Large intestine (tissue), 3 donors: ENCODE results near the gene PTPMT1. TPM values are rescaled to one million over a fixed set of nuclear protein-coding genes. Genes with fewer than 3 reads are reported as not detected.
"Not testable (repeated sequence)": the region's sequence is repeated elsewhere in the genome, so short reads cannot be mapped to it uniquely, and the experiment has no call there.

ENCODE experiments used
- DNase-seq, 2 donors: peaks; one replicate each; pipeline versions ENCODE4 v3.0.0 to v3.0.0-alpha.2; 2013
- H3K27ac ChIP-seq: one replicate; pipeline ENCODE4 v1.5.1; 2013; ENCODE audit warnings: low read length
- H3K27me3 ChIP-seq: 2 replicates; pipeline ENCODE4 v1.6.1; 2013; ENCODE audit warnings: low read length; ENCODE audit not compliant: control insufficient read depth, insufficient read depth
- H3K36me3 ChIP-seq: 2 replicates; pipeline ENCODE4 v1.6.1; 2013; ENCODE audit warnings: low read length; ENCODE audit not compliant: control insufficient read depth, insufficient read depth
- H3K4me1 ChIP-seq: one replicate; pipeline ENCODE4 v1.6.1; 2013; ENCODE audit warnings: low read length; ENCODE audit not compliant: control insufficient read depth, insufficient read depth
- H3K4me3 ChIP-seq: one replicate; pipeline ENCODE4 v1.5.1; 2013; ENCODE audit warnings: low read length
- H3K9me3 ChIP-seq: one replicate; pipeline ENCODE4 v1.6.1; 2013; ENCODE audit warnings: mild to moderate bottlenecking, low read depth, low read length, moderate library complexity; ENCODE audit not compliant: control insufficient read depth
- WGBS: methylation state at CpG from one replicate; pipeline ENCODE4 v1.1.5; 2013; ENCODE audit warnings: low lambda C conversion rate; ENCODE audit not compliant: insufficient coverage; 5-methylcytosine and 5-hydroxymethylcytosine counted together
- polyA plus RNA-seq: library from polyadenylated mRNA; unstranded; fragments of 120-200 nt; gene quantifications from one replicate; pipeline ENCODE4 v1.2.1, GENCODE V29; 2013

PTPMT1 gene
- polyA plus RNA-seq, 1 donor: 51.1 TPM

GRCh38 chr11:47541070-47541469 is 24.3 kb upstream of the PTPMT1 start:
- H3K36me3 ChIP-seq: no peaks in the 10 kb centered on the region
- H3K9me3 ChIP-seq: no peaks in the 10 kb centered on the region
- no peaks in the 10 kb centered on the region for H3K27me3 ChIP-seq
- no peaks in the 10 kb centered on the region for H3K4me1 ChIP-seq
- H3K4me3 ChIP-seq: no peak overlapping the region
- 89% methylated on average over 1 of the region's 2 CpGs for WGBS
- DNase-seq: no peak
- no peak overlapping the region for H3K27ac ChIP-seq

- no peak for DNase-seq
- no CpG with 5 or more reads among the region's 6 CpGs for WGBS
- no peaks in the 10 kb centered on the region for H3K9me3 ChIP-seq
- H3K4me1 ChIP-seq: peaks cover 2% of the 10 kb centered on the region
- H3K27me3 ChIP-seq: no peaks in the 10 kb centered on the region
- no peak overlapping the region for H3K4me3 ChIP-seq
- H3K36me3 ChIP-seq: peaks cover 4% of the 10 kb centered on the region
- no peak overlapping the region for H3K27ac ChIP-seq
Observed at GRCh38 chr11:47545298-47545697, 20.1 kb upstream of the PTPMT1 start.

GRCh38 chr11:47546274-47546673 is 19.1 kb upstream of the PTPMT1 start:
- WGBS: 100% methylated on average over 1 of the region's 7 CpGs
- H3K4me1 ChIP-seq, H3K36me3 ChIP-seq, DNase-seq, H3K27ac ChIP-seq, H3K4me3 ChIP-seq, H3K27me3 ChIP-seq, H3K9me3 ChIP-seq: not testable (repeated sequence)

- no peaks in the 10 kb centered on the region for H3K9me3 ChIP-seq
- DNase-seq: no peak
- WGBS: 100% methylated on average over 3 of the region's 10 CpGs
- peaks cover 5% of the 10 kb centered on the region for H3K36me3 ChIP-seq
- H3K4me1 ChIP-seq: peaks cover 18% of the 10 kb centered on the region
- no peak overlapping the region for H3K4me3 ChIP-seq
- no peaks in the 10 kb centered on the region for H3K27me3 ChIP-seq
- H3K27ac ChIP-seq: peak overlapping the region; percentile 98
Observed at GRCh38 chr11:47550288-47551047, 14.9 kb upstream of the PTPMT1 start.

GRCh38 chr11:47551086-47551485 is 14.3 kb upstream of the PTPMT1 start:
- peak; percentile 32 to 52 for DNase-seq
- H3K4me1 ChIP-seq: peaks cover 18% of the 10 kb centered on the region

GRCh38 chr11:47552056-47552565 is 13.3 kb upstream of the PTPMT1 start:
- Histone ChIP-seq H3K27ac (peak overlapping the region; percentile 98), H3K36me3 (peaks cover 5% of the 10 kb centered on the region), H3K4me1 (peaks cover 18% of the 10 kb centered on the region), H3K9me3 (no peaks in the 10 kb centered on the region), H3K4me3 (peak overlapping the region; percentile 98), H3K27me3 (no peaks in the 10 kb centered on the region)
- WGBS: 0% methylated on average over 1 of the region's 22 CpGs
- peak in 1 of 2 donors; percentile 69 for DNase-seq

More at GRCh38 chr11:47551086-47551485, 14.3 kb upstream of the PTPMT1 start:
- Histone ChIP-seq H3K27ac (peak overlapping the region; percentile 98), H3K27me3 (no peaks in the 10 kb centered on the region), H3K36me3 (peaks cover 5% of the 10 kb centered on the region), H3K4me3 (peak overlapping the region; percentile 98), H3K9me3 (no peaks in the 10 kb centered on the region)

- peaks cover 18% of the 10 kb centered on the region for H3K4me1 ChIP-seq
- no peaks in the 10 kb centered on the region for H3K9me3 ChIP-seq
- peaks cover 3% of the 10 kb centered on the region for H3K36me3 ChIP-seq
- no CpG with 5 or more reads among the region's 89 CpGs for WGBS
- peak within 1 kb of the TSS; percentile 98 for H3K4me3 ChIP-seq
- H3K27ac ChIP-seq: peak within 1 kb of the TSS; percentile 98
- no peaks in the 10 kb centered on the region for H3K27me3 ChIP-seq
- peak; percentile 90 to 97 for DNase-seq
Observed at GRCh38 chr11:47552566-47553405, 12.6 kb upstream of the PTPMT1 start, which contains the start of gene CELF1. CELF1 (minus strand) TSS chr11:47553132; CDS start chr11:47499523, 53,609 bp downstream.

- Histone ChIP-seq H3K27ac (peak overlapping the region; percentile 78), H3K9me3 (no peaks in the 10 kb centered on the region), H3K36me3 (peaks cover 2% of the 10 kb centered on the region), H3K4me3 (peak overlapping the region; percentile 56), H3K27me3 (no peaks in the 10 kb centered on the region), H3K4me1 (peaks cover 18% of the 10 kb centered on the region)
- no peak for DNase-seq
- WGBS: no CpG with 5 or more reads among the region's 9 CpGs
Observed at GRCh38 chr11:47553406-47553743, 12.0 kb upstream of the PTPMT1 start.

GRCh38 chr11:47557004-47557403 is 8.4 kb upstream of the PTPMT1 start:
- H3K27me3 ChIP-seq, H3K4me1 ChIP-seq, H3K27ac ChIP-seq, DNase-seq, H3K4me3 ChIP-seq, H3K9me3 ChIP-seq, H3K36me3 ChIP-seq: not testable (repeated sequence)
- no CpG with 5 or more reads among the region's 12 CpGs for WGBS

- no peaks in the 10 kb centered on the region for H3K9me3 ChIP-seq
- WGBS: no CpG with 5 or more reads among the region's 1 CpG
- no peak overlapping the region for H3K27ac ChIP-seq
- no peaks in the 10 kb centered on the region for H3K36me3 ChIP-seq
- no peaks in the 10 kb centered on the region for H3K27me3 ChIP-seq
- H3K4me3 ChIP-seq: no peak overlapping the region
- no peak for DNase-seq
- H3K4me1 ChIP-seq: peaks cover 1% of the 10 kb centered on the region
Observed at GRCh38 chr11:47558695-47559094, 6.7 kb upstream of the PTPMT1 start.
